Fibroblast of skin of right biceps (primary cell): Measurements from ENCODE around the gene CSE1L.
"Not testable (repeated sequence)": the region's sequence is repeated elsewhere in the genome, so short reads cannot be mapped to it uniquely, and the experiment has no call there.

Source experiments
- DNase-seq: peaks from one replicate; pipeline ENCODE4 v3.0.0-alpha.2; 2013

CSE1L gene

DNA sequence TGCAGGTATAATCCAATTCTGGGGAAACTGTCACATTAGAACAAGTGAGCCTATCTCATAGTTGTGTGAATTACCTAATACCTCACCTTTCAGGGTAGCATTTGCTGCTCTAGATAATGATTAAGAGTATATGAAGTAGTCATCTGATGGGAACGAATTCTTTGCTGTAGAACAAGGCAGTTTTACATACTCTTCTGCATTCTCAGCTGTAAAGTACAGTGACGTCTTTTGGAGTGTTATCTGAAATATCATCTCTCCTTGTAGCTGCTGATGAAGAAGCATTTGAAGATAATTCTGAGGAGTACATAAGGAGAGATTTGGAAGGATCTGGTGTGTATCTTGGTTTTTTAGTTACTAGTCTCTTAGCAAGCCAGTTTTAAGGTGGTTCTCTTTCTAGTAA is 28.4 kb downstream of the CSE1L start:
- no peak for DNase-seq

DNA sequence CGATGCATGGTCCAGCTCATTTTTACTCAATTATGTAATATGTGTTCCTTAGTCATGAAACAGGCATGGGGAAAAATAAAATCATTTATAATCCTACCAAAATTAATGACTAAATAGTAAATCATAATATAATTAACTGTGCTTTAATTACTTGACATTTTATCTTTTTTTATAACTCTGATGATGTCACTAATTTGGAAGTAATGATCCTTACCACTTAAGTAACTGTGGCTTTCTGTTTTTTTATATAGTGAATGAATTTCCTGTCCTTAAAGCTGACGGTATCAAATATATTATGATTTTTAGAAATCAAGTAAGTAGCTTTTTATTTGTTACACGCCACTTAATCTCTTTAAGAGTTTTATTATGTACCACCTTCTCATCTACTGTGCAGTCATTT is 32.2 kb downstream of the CSE1L start:
- no peak for DNase-seq

DNA sequence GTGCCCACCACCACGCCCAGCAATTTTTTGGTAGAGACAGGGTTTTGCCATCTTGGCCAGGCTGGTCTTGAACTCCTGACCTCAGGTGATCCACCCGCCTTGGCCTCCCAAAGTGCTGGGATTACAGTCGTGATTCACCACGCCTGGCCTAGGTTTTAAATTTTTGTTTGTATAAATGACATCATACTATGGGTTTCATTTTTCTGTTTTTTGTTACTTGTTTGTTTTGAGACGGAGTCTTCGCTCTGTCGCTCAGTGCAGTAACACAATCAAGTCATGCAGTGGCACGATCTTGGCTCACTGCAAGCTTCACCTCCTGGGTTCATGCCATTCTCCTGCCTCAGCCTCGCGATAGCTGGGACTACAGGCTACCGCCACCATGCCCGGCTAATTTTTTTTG is 36.2 kb downstream of the CSE1L start:
- DNase-seq: not testable (repeated sequence)

DNA sequence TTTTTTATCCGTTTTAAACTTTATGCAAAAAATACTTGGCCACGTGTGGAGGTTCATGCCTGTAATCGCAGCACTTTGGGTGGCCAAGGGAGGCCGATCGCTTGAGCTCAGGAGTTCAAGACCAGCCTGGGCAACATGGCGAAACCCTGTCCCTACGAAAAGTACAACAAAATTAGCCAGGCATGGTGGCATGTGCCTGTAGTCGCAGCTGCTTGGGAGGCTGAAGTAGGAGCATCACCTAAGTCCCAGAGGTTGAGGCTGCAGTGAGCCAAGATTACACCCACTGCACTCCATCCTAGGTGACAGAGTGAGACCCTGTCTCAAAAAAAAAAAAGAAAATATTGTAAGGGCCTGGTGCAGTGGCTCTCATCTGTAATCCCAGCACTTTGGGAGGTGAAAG is 45.0 kb downstream of the CSE1L start:
- DNase-seq: no peak

DNA sequence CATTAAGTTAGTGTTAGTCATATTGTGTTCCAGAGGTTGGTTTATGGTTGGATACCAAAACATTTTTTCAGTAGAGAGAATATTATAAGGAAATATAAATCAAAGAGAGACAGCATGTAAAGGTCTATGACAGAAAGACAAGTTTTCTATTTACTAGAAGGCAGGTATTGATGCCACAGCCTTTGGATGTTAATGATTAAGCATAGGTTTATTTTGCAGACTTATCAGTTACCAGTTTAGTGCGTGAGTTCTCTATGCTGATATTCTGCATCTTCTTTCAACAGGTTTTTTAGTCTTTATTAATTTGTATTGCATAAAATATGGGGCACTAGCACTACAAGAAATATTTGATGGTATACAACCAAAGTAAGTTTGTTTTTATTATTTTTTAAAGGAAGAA is 45.6 kb downstream of the CSE1L start:
- DNase-seq: no peak

DNA sequence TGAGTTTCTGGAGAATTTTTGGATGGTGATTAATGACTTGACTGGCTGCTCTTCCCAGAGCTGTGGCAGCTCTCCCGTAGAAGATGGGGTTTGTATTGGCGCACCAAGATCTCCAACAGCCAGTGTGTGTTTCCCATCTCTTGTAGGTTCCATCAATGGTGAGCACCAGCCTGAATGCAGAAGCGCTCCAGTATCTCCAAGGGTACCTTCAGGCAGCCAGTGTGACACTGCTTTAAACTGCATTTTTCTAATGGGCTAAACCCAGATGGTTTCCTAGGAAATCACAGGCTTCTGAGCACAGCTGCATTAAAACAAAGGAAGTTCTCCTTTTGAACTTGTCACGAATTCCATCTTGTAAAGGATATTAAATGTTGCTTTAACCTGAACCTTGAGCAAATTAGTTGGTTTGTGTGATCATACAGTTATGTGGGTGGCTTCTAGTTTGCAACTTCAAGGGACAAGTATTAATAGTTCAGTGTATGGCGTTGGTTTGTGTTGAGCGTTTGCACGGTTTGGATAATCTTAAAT is 50.2 kb downstream of the CSE1L start:
- DNase-seq: no peak

DNA sequence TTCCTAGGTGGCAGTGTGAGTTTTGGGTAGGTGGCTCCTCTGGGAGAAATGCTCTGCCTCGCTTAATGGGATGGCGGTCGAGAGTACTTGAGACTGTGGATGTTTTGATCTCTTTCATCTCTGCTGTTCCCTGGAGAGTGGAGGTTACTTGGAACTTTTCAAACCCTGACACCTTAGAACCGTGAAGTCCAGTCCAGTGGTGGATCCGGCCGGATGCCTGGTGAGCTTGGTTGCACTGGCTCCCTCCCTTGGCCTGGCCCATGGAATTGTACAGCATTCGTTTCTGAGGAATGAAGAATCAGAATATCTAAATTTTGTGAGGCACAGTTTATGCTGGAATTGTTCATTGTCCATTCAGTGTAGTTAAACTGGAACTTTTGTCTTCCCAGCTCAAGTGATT is 51.0 kb downstream of the CSE1L start:
- no peak for DNase-seq

DNA sequence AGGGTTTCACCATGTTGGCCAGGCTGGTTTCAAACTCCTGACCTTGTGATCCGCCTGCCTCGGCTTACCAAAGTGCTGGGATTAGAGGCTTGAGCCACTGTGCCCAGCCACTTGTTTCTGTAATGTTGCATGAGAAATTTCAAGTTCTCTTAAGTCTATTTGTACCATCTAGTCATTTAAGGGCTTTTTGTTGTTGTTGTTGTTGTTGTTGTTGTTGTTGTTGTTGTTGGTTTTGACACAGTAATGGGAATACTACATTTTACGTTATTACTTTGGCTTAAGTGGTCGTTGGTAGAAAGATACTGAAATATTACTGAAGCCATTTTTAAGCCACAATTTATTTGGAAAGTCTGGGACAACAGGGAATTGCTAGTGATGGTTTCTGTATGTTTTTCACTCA is 52.0 kb downstream of the CSE1L start:
- no peak for DNase-seq

DNA sequence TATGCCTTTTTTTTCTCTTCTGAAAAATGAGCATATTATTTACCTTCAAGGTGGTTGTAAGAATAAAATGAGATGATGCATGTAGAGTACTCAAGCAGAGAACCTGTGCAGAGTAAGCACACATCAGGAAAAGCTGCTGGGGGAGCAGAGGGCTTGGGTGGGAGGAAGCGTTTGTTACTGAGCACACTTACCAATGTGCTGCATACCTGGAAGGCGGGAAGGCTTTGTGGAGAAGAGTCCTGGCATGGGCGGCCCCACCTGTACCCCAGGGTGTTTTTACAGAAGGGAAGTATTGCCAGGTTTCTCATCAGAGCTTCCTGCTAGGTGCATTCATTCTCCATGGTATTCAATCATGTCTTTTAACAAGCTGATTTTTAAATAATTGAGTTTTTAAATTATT is 52.9 kb downstream of the CSE1L start:
- DNase-seq: no peak

DNA sequence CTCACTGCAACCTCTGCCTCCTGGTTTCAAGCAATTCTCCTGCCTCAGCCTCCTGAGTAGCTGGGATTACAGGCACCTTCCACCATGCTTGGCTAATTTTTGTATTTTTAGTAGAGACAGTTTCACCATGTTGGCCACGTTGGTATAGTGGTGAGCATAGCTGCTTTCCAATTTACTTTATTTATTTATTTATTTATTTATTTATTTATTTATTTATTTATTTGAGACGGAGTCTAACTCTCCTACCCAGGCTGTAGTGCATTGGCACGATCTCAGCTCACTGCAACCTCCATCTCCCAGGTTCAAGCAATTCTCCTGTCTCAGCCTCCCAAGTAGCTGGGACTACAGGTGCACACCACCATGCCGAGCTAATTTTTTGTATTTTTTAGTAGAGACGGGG is 54.2 kb downstream of the CSE1L start:
- not testable (repeated sequence) for DNase-seq

DNA sequence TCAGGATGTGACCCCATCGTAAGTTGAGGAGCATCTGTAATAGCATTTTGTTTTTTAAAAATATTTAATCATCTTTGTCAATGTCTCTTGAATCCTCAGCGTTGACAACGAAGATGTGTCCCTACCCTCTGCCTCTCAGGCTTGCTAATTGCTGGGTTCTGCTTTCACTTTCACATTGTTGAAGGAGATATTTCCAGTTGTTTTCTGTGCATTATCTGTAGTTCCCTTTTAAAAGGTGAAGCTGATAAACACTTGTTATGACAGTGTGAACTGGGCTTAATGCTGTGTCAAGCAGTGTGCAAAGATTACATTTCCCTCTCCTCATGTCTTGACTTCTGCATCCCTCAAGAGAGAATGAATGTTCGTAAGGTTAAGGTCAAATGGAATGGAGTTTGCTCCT is 54.9 kb downstream of the CSE1L start:
- no peak for DNase-seq

DNA sequence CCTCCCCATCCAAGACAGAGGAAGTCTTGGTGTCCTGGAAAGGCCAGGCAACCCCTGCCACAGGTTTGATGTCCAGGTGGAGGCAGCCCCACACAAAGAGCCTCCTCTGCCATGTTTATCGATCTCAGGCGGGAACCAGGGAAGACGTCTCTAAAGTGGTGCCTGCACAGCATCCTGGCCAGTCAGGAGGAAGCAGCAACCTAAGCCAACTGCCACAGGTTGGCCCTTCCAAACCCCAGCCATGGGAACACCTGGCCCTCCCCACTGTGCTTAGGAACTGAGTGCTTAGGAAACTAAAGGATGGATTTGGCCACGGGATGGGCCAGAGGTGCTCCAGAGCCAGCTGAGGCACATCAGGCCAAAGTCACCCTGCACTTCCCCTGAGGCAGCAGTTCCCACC is 56.9 kb downstream of the CSE1L start:
- no peak for DNase-seq

DNA sequence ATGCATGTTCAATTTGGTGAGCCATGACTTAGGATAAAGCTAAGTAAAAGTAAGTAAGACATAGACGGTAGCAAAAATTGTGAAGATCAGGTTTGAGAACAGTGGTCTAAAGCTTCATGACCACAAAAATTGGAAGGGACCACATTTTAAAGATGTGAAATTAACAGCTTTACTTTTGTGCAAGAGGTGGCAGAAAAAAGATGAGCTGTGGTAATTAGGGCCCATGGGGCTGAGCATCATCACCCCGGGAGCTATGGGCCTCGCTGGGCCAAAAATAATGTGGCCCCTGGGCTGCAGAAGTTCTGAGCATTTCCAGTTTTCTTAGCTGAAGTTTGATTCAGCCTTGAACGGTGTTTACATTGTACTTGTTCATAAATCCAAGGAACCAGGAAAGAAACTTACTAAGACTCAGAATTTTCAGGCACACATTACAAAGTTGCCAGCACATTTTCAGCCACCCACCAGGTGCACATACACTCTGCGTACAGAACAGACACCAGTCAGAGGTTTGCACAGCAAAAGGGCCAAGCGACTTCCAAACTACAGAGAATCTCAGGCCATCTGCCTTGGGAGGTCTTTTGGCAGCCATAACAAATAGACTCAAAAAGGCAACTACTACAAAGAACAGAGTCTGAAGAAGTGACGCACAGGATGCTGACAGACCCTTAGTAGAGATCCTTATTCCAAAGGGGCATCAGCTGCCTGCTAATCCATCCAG is 57.7 kb downstream of the CSE1L start:
- no peak for DNase-seq

DNA sequence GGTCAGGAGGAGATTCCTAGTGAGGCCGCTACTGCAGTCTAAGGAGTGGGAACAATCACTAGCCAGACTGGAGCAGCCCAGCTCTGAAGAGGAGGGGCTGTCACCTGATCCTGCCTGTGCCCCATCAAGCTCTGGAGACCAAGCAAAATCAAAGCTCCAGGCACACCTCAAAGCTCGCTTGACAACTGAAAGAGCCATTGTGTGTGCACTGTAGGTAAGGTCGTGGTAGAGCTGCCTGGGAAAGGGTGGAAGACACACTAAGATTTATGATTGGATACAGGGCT is 58.2 kb downstream of the CSE1L start:
- DNase-seq: no peak

DNA sequence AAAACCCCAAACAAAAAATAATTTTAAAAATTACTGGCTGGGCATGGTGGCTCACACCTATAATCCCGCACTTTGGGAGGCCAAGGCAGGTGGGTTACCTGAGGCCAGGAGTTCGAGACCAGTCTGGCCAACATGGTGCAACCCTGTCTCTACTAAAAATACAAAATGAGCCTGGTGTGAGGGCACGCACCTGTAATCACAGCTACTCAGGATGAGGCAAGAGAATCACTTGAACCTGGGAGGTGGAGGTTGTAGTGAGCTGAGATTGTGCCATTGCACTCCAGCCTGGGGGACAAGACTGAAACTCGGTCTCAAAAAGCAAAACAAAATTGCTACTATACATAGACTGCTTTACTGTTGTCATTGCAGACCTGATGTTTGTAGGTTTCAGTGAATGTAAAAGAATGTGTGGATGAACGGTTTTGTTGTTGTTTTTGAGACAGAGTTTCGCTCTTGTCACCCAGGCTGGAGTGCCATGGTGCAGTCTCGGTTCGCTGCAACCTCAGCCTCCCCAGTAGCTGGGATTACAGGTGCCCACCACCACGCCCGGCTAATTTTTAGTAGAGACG is 59.0 kb downstream of the CSE1L start:
- DNase-seq: not testable (repeated sequence)

DNA sequence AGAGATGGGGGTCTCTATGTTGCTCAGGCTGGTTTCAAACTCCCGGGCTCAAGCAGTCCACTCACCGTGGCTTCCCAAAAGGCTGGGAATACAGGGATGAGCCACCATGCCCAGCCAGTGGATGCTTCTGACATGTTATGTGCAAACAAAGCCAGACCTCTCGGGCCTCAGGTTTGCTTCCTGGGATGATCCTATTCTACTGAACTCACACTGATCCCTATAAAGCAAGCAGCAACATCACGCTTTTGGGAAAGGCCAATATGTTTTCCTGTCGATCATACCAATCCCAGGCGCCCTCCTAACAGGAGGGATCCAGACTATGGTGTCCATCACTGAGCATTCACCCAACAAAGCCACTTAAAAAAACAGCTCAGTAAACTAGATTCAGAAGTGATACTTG is 60.2 kb downstream of the CSE1L start:
- DNase-seq: no peak

DNA sequence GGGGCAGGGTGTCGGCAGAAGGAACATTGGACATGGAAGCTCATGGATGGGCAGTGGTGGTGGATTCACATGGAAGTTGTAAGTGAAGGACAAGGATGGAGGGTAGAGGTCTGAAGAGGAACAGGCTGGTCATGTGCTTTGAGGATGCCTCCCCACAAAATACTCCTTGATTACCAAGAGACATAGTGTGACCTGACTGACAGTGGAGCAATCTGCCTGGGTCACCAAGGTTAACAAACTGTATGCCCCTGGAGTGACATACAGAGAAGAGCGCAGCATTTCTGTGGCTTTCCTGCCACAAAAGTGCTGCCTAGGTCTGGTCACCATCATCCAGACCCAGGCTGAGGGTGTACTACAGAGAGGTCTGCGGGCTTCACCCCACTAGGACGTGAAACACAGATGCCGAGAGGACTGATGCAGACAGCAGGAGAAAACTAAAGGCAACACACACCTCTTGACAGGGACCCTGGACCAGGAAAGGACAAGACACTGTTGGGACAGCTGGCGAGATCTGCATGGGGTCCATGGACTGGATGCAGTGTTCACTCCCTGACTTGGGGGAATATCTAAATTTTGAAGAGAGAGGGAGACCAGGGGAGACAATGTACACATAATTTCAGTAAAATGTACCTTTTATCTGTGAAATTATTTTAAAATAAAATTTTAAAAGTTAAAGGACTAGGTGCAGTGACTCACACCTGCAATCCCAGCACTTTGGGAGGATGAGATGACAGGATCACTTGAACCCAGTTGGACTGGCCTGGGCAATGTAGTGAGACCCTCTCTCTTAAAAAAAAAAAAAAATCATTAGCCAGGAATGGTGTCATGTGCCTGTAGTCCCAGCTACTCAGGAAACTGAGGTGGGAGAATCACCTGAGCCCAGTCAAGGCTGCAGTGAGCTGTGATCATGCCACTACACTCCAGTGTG is 64.9 kb downstream of the CSE1L start:
- DNase-seq: no peak

DNA sequence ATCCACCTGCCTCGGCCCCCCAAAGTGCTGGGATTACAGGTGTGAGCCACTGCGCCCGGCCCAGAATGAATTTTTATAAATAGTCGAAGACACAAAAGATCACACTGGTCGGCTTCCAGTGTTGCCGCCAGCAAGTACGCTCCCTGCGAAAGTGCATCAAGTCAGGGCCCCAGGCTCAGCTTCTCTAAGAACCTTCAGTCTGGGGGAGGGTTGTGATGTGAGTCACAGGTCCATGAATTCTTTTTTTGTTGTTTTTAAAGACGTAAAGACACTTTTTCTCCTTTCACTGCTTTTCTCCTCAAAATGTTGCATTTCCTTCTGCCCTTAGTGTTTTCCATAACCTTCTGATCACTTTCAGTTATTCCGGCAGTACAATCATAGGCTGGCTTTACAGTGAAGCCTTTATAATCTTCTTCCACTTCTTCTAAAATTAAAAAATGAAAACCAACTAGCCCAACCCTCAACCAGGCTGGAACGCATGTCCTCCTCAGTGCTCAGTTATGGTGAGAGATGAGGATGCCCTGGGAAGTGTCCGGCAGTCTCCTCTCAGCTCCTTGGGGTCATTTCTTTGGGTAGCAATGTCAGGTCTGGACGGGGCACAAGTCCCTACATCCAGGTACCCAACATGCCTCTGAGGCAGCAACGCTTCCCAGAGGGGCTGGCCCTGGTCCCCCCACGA is 66.6 kb downstream of the CSE1L start:
- peak; percentile 24 for DNase-seq

DNA sequence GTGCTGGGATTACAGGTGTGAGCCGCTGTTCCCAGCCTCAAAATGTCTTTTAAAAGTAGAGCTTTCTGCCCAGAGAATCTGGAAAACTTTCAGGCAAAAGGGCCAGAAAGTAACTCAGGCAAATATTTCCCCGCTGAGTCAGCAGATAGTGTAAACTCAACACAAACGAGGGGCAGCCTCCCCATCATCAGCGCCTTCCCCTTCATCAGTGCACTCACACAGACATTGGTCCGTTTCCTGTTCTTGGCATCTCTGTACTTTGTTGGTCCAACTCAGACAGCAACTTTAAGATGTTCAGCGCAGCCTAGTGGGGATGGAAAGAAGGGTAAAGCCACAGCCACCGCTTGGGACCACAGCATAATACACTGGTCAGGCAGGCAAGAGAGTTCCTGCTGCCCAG is 69.5 kb downstream of the CSE1L start:
- DNase-seq: peak; percentile 36

DNA sequence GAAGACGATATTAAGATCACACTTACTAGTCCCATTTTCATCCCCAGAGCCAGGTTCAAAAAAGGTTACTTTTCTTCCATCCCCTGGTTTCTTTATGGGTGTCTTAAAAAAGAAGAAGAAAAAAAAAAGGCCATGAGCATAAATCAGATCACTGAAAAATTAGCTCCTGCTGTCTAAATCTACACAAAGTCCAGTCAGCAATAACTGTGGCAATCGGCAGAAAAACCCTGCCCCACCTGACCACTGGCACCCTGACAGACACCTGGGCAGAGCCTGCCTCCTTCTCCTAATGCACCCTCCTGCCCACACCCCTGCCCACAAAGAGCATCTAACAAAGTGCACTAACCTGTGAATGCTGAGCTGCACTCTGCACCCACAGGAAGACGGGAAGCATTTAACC is 72.2 kb downstream of the CSE1L start:
- DNase-seq: no peak

DNA sequence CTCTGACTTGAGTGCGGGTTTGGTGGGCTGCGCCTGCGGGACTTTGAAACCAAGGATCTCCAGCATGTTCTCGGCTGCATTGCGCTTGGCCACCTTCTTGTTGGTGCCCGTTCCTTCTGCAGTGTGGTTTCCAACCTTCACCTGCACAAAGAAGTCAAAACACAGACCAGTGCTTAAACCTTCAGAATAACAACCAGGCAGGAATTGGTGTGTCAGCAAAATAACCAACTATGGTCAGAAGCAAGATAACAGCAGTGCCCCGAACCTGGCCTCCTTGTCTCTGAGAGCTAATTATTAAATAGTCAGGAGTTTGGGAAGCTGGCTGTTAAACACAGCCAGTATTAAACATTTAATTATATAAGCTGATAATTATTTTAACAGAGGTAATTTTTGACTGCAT is 73.9 kb downstream of the CSE1L start:
- no peak for DNase-seq

DNA sequence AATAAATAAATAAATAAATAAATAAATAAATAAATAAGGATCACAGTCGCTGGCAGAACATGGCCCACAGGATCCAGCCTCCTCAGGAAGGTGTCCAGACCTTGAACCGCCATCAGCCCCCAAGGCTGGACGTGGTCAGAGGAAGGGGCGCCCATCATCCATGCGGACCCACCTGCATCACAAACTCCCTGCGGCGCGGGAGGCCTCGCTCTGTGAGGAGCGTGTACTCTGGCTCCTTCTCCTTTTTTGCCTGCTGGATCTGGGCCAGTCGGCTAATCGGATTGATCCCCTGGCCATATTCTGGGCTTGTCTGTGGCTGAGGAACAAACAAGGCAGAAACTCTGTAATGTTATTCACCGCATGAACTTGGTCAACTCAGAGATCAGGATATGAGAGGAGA is 76.8 kb downstream of the CSE1L start:
- DNase-seq: no peak

DNA sequence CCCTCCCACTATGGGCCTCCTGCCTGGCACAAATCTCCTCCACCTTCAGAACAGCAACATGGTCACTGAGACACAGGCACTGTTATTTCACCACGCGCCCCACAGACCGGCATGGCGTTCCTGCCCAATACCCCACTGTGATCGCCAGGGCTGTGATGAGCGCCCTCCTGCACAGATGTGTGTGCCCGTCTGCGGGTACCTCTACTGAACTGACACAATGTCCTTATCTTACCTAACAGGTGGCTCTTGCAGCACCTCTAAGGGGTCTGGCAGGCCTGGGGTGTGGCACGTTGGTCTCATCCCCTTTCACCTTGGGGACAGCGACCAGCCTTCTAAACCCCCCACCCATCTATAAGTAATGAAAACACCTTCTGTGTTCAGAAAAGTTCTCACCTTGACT is 77.9 kb downstream of the CSE1L start:
- no peak for DNase-seq
